ENCODE data around the gene TMEM140. TPM values are rescaled to one million over a fixed set of nuclear protein-coding genes. Genes with fewer than 3 reads are reported as not detected.
"Not testable (repeated sequence)": the region's sequence is repeated elsewhere in the genome, so short reads cannot be mapped to it uniquely, and the experiment has no call there.

The TMEM140 gene
- total RNA-seq, 1 donor from 2014 or later: 39.3 TPM

DNA sequence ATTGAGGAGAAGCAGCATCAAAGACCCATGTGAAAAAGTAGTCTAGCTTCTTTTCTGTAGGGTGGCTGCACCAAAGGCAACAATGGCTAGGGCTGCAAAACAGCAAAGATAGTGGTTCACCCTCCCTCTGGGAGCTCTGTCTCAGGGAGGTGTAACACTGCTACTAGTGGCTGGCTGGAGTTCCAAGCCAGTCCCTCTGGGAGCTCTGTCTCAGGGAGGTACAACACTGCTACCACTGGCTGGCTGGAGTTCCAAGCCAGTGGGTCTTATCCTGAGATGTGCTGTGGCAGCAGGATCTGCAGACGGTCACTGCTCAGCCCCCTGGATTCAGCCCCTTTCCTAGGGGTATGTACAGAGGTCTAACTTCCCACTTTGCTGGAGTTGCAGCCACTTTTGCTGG, 37.9 kb upstream of the TMEM140 start:
- no peaks in the 10 kb centered on the region for H3K9me3 ChIP-seq
- no peak overlapping the region for H3K27ac ChIP-seq
- no peaks in the 10 kb centered on the region for H3K36me3 ChIP-seq
- no peak overlapping the region for H3K4me3 ChIP-seq
- TF ChIP-seq, protein P1, sequence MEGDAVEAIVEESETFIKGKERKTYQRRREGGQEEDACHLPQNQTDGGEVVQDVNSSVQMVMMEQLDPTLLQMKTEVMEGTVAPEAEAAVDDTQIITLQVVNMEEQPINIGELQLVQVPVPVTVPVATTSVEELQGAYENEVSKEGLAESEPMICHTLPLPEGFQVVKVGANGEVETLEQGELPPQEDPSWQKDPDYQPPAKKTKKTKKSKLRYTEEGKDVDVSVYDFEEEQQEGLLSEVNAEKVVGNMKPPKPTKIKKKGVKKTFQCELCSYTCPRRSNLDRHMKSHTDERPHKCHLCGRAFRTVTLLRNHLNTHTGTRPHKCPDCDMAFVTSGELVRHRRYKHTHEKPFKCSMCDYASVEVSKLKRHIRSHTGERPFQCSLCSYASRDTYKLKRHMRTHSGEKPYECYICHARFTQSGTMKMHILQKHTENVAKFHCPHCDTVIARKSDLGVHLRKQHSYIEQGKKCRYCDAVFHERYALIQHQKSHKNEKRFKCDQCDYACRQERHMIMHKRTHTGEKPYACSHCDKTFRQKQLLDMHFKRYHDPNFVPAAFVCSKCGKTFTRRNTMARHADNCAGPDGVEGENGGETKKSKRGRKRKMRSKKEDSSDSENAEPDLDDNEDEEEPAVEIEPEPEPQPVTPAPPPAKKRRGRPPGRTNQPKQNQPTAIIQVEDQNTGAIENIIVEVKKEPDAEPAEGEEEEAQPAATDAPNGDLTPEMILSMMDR (IDR thresholded peaks at IDR 0.05): no peak
- intact Hi-C loops (cut with DNase I): no loop called here
- H3K27me3 ChIP-seq (ENCODE audit: low read depth): no peaks in the 10 kb centered on the region
- no peak for ATAC-seq
- no peaks in the 10 kb centered on the region for H3K4me1 ChIP-seq
- DNase-seq: no peak

DNA sequence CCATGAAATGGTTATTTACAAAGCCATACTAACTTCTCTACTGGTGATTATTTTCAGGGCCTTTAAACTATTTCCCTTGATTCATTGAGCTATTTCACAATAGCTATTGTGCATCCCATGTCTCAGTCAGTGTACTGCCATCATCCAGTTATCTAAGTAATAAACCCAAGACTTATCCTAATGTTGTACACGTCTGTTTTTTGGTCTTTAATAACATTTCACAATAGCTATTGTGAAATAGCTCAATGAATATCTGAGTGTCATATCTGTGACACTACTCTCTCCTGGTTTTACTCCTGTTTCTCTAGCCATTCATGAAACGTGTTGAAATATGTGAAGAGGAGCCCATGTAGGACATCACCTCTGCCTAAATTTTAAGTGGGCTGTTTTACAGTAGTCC, 36.5 kb upstream of the TMEM140 start:
- H3K9me3 ChIP-seq: no peaks in the 10 kb centered on the region
- ATAC-seq: no peak
- no peaks in the 10 kb centered on the region for H3K4me1 ChIP-seq
- no peaks in the 10 kb centered on the region for H3K27me3 ChIP-seq (ENCODE audit: low read depth)
- TF ChIP-seq, protein P1 (IDR thresholded peaks at IDR 0.05): no peak
- no peak for DNase-seq
- H3K27ac ChIP-seq: no peak overlapping the region
- intact Hi-C loops (cut with DNase I): no loop called here
- no peaks in the 10 kb centered on the region for H3K36me3 ChIP-seq
- H3K4me3 ChIP-seq: no peak overlapping the region

- Histone ChIP-seq H3K36me3 (no peaks in the 10 kb centered on the region), H3K27ac (no peak overlapping the region), H3K9me3 (peaks cover 2% of the 10 kb centered on the region), H3K4me1 (no peaks in the 10 kb centered on the region), H3K27me3 (ENCODE audit: low read depth) (no peaks in the 10 kb centered on the region), H3K4me3 (no peak overlapping the region)
- TF ChIP-seq, protein P1 (IDR thresholded peaks at IDR 0.05): no peak
- intact Hi-C loops (cut with DNase I): no loop called here
- no peak for DNase-seq
- no peak for ATAC-seq
These were observed 33.2 kb upstream of the TMEM140 start for GRCh38 chr7:135114622-135115021.

GRCh38 chr7:135117096-135117495, 30.8 kb upstream of the TMEM140 start:
- DNase-seq (no peak), ATAC-seq (no peak)
- intact Hi-C loops (cut with DNase I): no loop called here
- no peaks in the 10 kb centered on the region for H3K4me1 ChIP-seq
- H3K36me3 ChIP-seq: no peaks in the 10 kb centered on the region
- peaks cover 7% of the 10 kb centered on the region for H3K9me3 ChIP-seq
- TF ChIP-seq, protein P1 (IDR thresholded peaks at IDR 0.05): no peak
- no peaks in the 10 kb centered on the region for H3K27me3 ChIP-seq (ENCODE audit: low read depth)
- H3K4me3 ChIP-seq: no peak overlapping the region
- H3K27ac ChIP-seq: no peak overlapping the region

GRCh38 chr7:135121868-135122267, 26.0 kb upstream of the TMEM140 start:
- no peak overlapping the region for H3K4me3 ChIP-seq
- intact Hi-C loops (cut with DNase I): no loop called here
- H3K9me3 ChIP-seq: peaks cover 7% of the 10 kb centered on the region
- no peak for DNase-seq
- H3K4me1 ChIP-seq: no peaks in the 10 kb centered on the region
- no peaks in the 10 kb centered on the region for H3K36me3 ChIP-seq
- no peaks in the 10 kb centered on the region for H3K27me3 ChIP-seq (ENCODE audit: low read depth)
- TF ChIP-seq, protein P1 (IDR thresholded peaks at IDR 0.05): no peak
- no peak for ATAC-seq
- no peak overlapping the region for H3K27ac ChIP-seq

DNA sequence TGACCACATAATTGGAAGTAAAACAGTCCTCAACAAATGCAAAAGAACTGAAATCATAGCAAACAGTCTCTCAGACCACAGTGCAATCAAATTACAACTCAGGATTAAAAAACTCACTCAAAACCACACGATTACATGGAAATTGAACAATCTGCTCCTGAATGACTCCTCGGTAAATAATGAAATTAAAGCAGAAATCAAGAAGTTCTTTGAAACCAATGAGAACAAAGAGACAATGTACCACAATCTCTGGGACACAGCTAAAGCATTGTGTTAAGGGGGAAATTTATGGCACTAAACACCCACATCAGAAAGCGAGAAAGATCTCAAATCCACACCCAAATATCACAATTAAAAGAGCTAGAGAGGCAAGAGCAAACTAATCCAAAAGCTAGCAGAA, 23.2 kb upstream of the TMEM140 start:
- intact Hi-C loops (cut with DNase I); DNase-seq; H3K4me1 ChIP-seq; H3K4me3 ChIP-seq; H3K36me3 ChIP-seq; H3K27me3 ChIP-seq (ENCODE audit: low read depth); H3K9me3 ChIP-seq; ATAC-seq; H3K27ac ChIP-seq: not testable (repeated sequence)

All from lower lobe of right lung (tissue), 2 donors.